ENCODE results near the gene AMZ2.
"Not testable (repeated sequence)": the region's sequence is repeated elsewhere in the genome, so short reads cannot be mapped to it uniquely, and the experiment has no call there.

AMZ2 gene

DNA sequence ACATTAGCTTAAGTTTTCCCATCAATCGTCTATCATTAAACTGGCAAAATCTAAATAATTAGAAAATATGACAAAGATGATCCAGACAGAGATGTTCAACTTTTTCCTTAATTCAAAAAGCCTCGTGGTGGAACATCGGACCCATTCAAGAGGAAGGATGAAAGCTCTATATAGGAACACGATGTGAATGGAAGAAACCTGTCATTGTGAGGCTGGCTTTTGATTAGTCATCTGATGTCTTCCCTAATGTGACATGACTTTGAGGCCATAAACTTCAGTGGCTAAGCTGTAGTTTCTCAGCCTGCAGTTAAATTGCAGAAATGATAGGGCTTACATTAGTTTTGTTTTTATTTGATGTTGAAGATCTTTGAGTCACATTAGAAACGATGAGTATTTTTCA lies 1.0 kb downstream of the AMZ2 start:
- DNase-seq (ENCODE audit: low read depth in 1 of 2, low spot score in 1 of 2), result peak in 1 of 2 donors; percentile 55

DNA sequence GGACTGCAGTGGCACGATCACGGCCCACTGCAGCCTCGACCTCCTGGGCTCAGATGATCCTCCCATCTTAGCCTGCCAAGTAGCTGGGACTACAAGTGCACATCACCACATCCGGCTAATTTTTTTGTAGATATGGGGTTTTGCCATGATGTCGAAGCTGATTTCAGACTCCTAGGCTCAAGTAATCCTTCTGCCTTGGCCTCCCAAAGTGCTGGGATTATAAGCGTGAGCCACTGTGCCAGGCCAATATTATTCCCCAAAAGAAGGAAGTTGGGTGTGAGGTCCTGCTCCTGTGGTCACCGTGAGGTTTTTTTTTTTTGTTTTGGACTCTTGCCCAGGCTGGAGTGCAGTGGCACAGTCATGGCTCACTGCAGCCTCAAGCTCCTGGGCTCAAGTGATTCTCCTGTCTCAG lies 1.5 kb downstream of the AMZ2 start:
- no peak for DNase-seq (ENCODE audit: low read depth in 1 of 2, low spot score in 1 of 2)

DNA sequence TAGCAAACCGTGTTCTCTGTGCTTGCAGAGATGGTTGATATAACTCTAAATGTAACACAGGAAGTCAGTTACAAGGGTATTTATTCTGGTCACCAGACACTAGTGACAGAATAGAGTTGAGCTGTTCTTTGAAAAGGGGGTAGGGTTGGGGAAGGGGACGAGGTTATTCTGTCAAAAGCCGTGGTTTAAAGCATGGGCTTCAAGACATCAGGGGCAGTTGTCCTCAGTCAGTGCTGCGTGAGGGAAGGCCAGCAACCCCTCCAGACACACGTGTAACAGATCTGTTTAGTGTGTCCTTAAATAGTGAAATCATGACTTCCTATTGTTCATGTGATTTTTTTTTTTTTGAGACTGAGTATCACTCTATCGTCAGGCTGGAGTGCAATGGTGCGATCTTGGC lies 5.6 kb downstream of the AMZ2 start:
- DNase-seq (ENCODE audit: low read depth in 1 of 2, low spot score in 1 of 2), result not testable (repeated sequence)

DNA sequence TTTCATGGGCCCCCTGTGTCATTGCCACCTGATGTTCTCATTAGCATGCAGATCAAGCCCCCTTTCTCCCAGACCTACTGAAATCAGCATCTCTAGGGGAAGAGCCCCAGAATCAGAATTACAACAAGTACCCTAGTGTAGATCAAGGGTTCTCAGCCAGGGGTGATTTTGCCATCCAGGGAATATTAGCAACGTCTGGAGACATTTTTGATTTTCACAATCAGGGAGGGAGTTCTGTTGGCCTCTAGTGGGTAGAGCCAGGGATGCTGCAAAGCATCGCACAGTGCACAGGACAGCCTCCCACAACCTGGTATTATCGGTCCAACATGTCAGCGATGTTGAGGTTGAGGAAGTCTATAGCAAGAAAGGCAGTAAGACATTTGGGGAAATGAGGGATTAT lies 7.3 kb downstream of the AMZ2 start:
- no peak for DNase-seq (ENCODE audit: low read depth in 1 of 2, low spot score in 1 of 2)

DNA sequence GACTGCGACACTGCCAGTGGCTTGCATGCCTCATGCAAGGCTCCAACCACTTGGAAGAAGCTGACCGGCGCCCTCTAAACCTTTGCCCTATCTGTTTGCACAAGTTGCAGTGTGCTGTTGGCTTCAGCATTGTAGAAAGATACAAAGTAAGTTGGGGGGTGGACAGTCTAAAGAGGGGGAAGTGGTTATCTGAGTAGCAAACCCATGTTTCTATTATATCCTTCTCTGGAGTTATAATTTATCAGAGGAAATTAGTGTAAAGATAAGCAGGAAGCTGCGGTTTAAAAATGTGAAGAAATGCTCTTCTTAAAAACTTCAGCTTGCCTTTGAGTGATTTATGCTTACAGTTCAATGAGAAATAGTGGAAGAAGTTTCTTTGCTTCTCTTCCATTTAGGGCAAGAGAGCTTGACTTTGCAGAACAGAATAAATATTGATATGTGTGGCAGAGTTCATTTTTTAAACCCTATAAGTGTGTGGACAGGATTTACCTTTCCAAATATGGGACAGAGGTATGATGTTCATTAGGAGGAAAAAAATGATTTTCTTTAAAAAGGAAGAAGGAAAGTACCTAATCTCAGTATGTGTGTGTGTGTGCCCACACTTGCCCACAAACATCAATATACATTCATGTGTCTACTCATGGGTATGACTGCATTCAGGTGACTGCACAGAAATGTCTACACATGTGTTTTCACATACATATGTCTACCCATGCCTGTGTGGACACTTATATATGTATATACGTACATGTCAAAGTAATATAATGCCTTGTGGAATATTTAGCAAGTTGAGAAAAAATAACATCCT lies 8.1 kb downstream of the AMZ2 start:
- no peak for DNase-seq (ENCODE audit: low read depth in 1 of 2, low spot score in 1 of 2)

DNA sequence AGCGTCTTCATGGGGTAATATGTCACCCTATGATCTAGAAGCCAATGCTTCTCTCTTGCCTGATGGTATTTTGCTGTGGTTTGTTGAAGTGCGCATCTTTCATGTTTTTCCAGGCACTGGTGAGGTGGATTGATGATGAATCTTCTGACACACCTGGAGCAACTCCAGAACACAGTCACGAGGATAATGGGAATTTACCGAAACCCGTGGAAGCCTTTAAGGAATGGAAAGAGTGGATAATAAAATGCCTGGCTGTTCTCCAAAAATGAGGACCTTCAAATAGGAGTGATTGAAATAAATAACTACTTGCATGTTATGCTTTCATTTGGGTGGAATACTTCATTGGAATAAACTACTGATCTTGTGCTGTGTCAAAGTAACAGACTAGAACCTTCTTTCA lies 8.9 kb downstream of the AMZ2 start:
- DNase-seq (ENCODE audit: low read depth in 1 of 2, low spot score in 1 of 2), result not testable (repeated sequence)

DNA sequence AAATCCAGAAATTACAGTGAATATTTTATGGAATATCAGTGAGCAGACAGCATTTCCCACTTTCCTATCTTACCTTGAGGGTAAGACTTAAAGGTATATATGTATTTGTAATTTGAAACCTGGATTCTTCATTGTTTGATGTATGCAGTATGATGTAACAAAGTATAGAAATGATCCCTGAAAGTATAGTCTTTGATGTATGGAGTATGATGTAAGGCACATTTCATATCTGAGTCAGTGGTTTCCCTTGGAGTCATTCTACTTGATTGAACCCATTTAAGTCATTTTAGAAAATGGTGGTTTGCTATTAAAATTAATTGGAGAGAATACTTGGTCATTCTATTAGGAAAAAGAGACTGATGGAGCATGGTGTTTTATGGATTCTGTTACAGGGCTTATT lies 10.1 kb downstream of the AMZ2 start:
- no peak for DNase-seq (ENCODE audit: low read depth in 1 of 2, low spot score in 1 of 2)

DNA sequence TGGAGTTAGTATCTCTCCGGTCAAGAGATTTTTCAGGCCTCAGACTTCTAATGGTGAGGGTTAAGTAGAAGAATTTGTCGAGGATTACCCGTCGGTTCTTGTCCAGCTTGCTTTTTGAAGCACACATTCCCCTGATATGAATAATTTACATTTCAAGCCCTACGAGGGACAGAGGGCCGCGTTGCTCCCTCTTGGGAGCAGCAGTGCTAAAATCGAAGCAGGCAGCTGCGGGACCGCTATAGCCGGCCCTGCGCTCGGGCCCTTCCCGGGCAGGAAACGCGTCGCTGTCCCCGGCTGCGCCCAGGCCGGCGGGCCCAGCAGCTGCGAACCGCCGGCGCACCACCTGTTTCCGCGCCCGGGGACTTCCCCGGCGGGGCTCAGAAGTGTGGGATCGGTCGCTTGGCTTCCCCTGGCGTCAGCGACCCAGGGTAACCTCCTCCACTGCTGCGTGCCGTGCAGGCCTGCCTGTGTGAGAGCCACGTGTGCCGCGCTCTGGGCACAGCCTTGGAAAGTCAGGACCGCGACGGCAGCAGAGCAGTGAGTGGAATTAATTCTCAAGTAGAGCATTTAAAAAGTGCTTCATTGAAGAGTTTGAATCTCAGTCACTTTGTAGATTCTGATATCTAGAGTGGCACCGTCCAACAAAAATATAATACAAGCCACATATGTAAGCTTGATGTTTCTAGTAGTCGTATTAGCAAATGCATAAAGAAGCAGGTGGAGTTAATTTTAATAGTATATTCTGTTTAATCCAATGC lies 11.2 kb downstream of the AMZ2 start:
- peak; percentile 45 to 62 for DNase-seq (ENCODE audit: low read depth in 1 of 2, low spot score in 1 of 2)

DNA sequence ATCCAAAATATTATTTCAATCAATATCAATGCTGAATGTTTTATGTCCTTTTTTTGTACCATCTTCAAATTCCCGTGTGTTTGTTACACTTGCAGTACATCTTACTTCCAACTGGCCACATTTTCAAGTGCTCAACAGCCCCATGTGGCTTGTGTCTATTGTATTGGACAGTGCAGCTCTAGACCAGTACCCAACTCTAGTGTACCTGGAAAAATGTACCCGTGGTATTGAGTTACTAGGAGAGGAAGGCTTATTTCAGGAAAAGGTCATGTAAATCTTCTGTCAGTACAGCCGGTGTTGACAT lies 11.8 kb downstream of the AMZ2 start:
- DNase-seq (ENCODE audit: low read depth in 1 of 2, low spot score in 1 of 2), result not testable (repeated sequence)

DNA sequence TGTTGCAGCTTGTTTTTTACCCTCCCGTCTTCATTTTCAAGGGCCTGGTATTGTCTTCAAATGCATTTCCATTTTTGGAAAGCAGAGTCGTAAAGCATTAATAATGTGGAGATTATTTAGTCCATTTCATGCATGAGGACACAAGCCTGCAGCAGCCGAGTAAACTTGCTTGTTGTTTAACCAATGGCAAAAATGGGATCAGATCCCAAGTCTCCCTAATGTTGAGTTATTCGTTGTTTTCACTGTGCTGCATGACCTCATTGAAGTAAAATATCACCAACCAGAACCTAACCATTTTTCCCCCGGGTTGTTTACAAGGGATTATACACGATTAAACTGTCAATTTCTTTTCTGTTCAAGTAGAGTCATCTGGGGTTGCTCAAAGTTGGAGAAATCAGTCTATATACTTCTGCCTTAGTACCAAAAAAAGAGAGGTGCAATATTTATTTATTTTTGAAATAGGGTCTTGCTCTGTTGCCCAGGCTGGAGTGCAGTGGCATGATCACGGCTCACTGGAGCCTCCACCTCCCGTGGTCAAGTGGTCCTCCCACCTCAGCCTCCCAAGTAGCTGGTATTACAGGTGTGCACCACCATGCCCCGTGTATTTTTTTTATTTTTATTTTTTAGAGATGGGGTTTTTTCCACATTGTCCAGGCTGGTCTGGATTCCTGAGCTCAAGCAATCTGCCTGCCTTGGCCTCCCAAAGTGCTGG lies 12.4 kb downstream of the AMZ2 start:
- no peak for DNase-seq (ENCODE audit: low read depth in 1 of 2, low spot score in 1 of 2)

DNA sequence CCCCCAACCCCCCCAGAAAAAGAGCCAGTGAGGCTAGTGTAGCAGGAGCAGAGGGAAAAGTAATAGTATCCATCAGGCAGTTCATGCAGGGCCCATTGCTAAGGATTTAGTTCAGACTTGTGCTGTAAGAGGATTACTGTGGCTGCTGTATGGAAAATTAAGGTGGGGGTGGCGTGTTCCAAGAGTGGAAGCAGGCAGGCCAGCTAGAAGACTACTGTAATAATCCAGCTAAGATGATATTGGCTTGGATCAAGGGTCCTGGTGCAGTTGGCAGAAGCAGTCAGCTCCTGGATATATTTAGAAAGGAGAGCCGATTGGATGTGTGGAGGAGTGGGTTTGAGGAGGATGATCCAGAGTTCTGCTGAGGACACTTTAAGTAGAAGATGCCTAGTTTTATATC lies 14.6 kb downstream of the AMZ2 start:
- not testable (repeated sequence) for DNase-seq (ENCODE audit: low read depth in 1 of 2, low spot score in 1 of 2)

DNA sequence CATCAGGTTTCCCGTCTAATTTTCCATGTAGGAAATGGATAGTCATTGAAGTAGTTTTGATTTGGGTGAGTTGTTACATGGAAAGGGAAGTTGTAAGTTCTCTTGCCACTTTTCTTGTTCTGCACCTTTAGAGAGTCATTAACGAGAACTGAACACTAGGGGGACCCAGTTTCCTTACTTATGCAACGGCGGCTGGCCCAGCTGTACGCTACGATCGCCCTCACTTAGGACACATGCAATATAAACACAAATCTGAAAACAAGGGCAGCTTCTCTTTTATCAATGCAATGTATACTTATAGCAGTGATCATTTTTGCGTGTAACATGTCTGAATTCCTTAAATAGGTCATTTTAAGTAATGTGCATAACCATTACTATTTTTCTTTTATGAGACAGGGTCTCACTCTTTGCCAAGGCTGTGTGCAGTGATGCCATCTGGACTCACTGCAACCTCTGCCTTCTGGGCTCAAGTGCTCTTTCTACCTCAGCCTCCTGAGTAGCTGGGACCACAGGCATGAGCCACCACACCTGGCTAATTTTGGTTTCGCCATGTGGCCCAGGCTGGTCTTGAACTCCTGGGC lies 15.3 kb downstream of the AMZ2 start:
- DNase-seq (ENCODE audit: low read depth in 1 of 2, low spot score in 1 of 2), result peak in 1 of 2 donors; percentile 20

DNA sequence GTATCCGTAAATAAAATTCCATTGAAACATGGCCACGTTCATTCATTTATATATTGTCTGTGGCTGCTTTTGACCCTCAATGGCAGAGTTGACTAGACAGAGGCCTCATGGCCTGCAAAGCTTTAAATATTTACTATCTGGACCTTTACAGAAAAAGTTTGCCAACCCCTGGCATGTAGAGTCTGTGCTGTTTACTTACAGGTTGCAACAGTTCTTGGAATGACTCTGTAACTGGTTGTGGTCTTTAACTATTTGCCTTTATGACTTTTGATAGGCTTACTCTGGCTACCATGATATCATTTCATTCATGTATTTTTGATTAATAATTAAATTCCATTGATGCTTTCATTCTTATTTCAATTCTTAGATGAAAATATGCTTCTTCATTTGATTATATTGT lies 18.0 kb downstream of the AMZ2 start:
- not testable (repeated sequence) for DNase-seq (ENCODE audit: low read depth in 1 of 2, low spot score in 1 of 2)

DNA sequence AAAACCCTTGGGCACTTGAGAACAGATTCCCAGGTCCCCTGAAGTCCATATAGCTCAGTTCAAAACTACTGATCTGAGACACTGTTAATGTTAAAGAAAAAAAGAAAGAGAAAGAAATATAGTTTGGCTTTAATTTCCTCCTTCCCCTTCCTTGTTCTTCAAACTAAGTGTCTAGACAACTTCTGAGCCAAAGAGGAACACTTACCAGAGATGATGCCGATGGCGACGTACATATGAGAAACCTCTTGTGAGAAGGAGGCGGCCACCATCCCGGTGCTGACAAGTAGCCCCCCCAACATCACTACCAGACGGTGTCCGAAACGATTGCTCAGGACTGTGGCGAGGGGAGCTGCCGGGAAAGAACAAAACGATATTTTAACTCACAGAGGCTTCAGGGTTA lies 25.9 kb downstream of the AMZ2 start:
- DNase-seq (ENCODE audit: low read depth in 1 of 2, low spot score in 1 of 2), result no peak

DNA sequence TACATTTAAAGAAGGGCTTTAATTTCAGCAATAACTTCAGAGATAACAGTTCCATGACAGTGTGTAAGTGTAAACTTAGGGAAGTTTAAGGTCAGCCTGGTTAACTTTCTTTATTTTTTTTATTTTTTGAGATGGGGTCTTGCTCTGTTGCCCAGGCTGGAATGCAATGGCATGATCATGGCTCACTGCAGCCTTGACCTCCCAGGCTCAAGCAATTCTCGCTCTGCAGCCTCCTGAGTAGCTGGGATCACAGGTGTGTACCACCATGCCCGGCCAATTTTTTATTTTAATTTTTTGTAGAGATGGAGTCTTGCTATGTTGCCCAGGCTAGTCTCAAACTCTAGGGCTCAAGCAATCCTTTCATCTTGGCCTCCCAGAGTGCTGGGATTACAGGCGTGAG lies 28.5 kb downstream of the AMZ2 start:
- DNase-seq (ENCODE audit: low read depth in 1 of 2, low spot score in 1 of 2), result not testable (repeated sequence)

DNA sequence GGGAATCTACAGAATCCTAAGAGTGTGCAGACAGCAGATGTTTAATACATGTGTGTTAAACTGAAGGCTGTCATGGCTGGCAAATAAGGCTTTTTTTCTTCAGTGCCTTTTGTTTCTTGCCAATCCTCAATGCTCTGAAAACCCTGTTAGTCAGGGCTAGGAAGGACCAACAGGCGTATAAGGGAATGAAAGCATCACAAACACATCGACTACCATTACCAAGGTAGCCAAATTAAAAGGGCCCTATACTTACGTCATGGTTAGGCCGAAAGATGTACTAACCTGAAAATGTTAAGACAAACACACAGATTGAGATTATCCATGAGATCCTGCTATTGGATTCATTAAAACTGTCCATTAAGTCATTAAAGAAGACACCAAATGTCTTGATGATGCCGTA lies 30.0 kb downstream of the AMZ2 start:
- no peak for DNase-seq (ENCODE audit: low read depth in 1 of 2, low spot score in 1 of 2)

DNA sequence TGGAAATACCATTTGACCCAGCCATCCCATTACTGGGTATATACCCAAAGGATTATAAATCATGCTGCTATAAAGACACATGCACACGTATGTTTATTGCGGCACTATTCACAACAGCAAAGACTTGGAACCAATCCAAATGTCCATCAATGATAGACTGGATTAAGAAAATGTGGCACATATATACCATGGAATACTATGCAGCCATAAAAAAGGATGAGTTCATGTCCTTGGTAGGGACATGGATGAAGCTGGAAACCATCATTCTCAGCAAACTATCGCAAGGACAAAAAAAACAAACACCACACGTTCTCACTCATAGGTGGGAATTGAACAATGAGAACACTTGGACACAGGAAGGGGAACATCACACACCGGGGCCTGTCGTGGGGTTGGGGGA lies 34.1 kb downstream of the AMZ2 start:
- DNase-seq (ENCODE audit: low read depth in 1 of 2, low spot score in 1 of 2), result not testable (repeated sequence)

DNA sequence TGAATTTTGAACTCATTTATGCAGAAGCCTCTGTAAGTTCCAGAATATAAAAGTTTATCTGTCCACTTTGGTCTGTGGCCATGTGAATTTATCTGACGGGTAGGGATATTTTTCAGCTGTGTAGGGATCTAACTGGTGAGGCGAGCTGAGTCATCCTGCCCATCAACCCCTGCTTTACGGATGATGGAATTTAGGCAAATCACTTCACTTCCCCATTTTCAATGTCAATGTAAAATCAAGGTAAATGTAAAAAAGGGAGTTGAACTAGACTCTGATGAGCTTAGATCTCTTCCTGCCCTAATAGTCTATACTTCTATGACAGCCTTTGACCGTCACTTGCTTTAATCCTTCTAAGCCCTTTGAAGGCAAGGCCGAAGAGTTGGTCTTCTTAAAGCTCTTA lies 40.5 kb downstream of the AMZ2 start:
- DNase-seq (ENCODE audit: low read depth in 1 of 2, low spot score in 1 of 2), result no peak

DNA sequence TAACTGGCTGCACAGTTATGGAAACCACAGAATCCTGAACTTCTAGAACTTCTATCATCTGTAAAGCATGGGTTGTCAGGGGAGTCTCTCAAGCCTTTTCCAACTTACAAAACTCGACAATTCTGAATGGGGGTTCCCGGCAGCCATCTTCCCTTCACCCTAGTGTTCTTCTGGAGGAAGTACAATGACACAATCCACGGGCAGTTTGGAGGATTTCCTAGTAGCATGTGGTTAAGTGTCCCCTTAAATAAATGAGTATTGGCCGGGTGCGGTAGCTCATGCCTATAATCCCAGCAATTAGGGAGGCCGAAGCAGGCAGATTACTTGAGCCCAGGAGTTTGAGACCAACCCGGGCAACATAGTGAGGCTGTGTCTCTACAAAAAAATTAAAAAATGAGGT lies 41.0 kb downstream of the AMZ2 start:
- DNase-seq (ENCODE audit: low read depth in 1 of 2, low spot score in 1 of 2), result no peak

DNA sequence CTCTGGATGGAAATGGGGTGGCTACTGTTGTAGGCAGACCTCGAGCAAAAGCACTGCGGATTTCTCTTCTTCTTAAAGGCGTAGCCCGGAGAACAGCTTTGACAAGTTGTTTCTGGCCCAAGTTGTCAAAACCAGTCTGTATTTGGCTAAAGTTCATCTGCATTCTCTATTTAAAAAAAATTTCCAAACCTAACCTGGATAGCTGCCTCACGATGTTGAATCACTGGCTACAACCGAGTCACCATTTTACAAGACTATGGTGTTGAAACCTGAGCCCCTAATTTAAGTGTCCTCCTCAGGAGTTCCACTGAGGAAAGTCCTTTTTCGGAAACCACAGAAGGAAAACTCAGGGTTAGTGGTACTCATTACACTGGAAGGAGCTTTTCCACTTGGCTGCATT lies 41.6 kb downstream of the AMZ2 start:
- no peak for DNase-seq (ENCODE audit: low read depth in 1 of 2, low spot score in 1 of 2)

DNA sequence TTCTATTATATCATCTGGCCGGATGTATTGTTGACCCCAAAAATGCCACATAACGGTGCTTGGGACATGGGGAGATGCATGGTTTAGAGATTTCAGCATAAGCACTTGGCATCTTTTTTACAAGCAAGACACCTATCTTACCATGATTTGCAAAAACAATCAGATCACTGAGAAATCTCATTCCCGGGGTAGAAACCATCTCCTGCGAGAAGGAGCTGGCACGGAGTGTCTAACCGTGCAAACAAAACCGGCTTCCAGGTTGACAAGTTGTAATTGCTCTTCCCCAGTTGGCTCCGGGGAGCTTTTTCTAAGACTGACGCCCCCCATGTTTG lies 42.1 kb downstream of the AMZ2 start:
- DNase-seq (ENCODE audit: low read depth in 1 of 2, low spot score in 1 of 2), result no peak
